Activated T-cell treated with anti-CD3 and anti-CD28 coated beads for 4 hours (primary cell): ENCODE results near the gene PSME1.

Source experiments
- DNase-seq: peaks from one replicate; pipeline ENCODE4 v3.0.0-alpha.2; 2020

Gene PSME1

DNA sequence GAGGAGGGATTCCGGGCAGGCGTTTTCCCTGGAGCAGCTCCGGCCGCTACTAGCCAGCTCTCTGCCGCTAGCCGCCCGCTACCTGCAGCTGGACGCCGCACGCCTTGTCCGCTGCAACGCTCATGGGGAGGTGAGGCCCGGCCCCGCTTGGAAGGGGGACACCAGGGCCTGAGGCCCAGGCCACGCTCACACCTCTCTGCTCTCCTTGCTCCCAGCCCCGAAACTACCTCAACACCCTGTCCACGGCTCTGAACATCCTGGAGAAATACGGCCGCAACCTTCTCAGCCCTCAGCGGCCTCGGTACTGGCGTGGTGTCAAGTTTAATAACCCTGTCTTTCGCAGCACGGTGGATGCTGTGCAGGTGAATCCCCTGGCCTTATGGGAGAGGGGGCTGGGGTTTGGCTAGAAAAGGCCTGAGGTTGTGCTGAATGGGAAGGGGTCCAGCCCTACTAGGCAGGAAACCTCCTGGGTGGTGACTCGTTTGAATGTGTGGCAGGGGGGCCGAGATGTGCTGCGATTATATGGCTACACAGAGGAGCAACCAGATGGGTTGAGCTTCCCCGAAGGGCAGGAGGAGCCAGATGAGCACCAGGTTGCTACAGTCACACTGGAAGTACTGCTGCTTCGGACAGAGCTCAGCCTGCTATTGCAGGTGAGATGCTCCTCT is 11.9 kb downstream of the PSME1 start:
- no peak for DNase-seq

DNA sequence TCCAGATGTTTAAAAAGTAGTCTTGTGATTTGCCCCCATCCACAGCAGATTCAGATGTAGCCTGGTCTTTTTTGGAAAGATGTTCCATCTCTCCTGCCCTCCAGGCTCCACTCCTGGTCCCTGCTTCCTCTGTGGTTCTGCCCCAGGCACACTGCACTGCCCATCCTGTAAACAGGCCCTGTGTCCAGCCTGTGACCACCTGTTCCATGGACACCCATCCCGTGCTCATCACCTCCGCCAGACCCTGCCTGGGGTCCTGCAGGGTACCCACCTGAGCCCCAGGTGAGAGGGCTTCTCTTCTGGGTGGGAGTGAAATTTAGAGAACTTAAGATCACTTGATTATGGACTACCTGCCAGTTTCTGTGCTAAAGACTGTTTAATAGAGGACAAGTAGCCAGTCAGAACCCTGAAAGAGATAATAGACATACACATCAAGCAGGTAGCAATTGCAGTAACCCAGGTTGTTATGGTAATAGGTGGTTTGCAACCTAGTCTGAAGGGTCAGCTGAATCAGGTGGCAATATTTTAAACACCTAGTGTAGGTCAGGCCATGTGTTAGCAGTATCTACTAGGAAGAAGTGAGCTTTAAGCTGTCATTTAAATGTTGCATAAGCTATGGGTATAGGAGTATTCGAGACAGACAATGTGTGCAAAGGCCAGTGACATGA is 13.4 kb downstream of the PSME1 start:
- DNase-seq: no peak

DNA sequence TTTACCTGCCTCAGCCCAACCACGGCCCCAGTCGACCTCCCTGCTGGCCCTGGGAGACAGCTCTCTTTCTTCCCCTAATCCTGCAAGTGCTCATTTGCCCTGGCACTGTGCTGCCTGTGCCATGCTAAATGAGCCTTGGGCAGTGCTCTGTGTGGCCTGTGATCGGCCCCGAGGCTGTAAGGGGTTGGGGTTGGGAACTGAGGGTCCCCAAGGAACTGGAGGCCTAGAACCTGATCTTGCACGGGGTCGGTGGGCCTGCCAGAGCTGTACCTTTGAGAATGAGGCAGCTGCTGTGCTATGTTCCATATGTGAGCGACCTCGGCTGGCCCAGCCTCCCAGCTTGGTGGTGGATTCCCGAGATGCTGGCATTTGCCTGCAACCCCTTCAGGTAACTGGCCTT is 14.1 kb downstream of the PSME1 start:
- no peak for DNase-seq

DNA sequence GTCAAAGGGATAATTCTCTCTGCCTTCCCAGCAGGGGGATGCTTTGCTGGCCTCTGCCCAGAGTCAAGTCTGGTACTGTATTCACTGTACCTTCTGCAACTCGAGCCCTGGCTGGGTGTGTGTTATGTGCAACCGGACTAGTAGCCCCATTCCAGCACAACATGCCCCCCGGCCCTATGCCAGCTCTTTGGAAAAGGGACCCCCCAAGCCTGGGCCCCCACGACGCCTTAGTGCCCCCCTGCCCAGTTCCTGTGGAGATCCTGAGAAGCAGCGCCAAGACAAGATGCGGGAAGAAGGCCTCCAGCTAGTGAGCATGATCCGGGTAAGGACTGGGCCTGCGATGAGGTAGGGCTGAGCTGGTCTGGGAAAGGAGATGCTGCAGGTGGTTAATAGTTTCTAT is 14.6 kb downstream of the PSME1 start:
- no peak for DNase-seq

DNA sequence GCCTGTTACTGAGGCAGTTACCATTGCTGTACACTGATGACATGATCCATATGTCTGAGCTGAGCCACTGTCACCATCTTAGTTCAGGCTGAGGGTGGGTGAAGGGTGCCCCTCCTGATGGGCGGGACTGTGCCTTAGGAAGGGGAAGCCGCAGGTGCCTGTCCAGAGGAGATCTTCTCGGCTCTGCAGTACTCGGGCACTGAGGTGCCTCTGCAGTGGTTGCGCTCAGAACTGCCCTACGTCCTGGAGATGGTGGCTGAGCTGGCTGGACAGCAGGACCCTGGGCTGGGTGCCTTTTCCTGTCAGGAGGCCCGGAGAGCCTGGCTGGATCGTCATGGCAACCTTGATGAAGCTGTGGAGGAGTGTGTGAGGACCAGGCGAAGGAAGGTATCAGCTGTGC is 15.0 kb downstream of the PSME1 start:
- DNase-seq: no peak

DNA sequence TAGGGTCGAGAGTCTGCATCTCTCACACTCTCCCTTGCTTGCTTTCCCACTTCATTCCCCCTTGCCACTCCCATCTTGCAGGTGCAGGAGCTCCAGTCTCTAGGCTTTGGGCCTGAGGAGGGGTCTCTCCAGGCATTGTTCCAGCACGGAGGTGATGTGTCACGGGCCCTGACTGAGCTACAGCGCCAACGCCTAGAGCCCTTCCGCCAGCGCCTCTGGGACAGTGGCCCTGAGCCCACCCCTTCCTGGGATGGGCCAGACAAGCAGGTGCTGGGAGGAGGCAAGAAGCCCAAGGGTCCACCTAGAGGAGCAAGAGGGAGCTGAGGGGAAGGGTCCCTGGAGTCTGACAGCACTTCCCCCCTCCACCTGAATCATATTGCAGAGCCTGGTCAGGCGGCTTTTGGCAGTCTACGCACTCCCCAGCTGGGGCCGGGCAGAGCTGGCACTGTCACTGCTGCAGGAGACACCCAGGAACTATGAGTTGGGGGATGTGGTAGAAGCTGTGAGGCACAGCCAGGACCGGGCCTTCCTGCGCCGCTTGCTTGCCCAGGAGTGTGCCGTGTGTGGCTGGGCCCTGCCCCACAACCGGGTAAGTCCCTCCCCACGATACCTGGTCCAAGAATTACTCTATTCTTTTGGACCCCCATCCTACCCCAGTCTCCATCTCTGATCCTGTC is 15.5 kb downstream of the PSME1 start:
- no peak for DNase-seq

DNA sequence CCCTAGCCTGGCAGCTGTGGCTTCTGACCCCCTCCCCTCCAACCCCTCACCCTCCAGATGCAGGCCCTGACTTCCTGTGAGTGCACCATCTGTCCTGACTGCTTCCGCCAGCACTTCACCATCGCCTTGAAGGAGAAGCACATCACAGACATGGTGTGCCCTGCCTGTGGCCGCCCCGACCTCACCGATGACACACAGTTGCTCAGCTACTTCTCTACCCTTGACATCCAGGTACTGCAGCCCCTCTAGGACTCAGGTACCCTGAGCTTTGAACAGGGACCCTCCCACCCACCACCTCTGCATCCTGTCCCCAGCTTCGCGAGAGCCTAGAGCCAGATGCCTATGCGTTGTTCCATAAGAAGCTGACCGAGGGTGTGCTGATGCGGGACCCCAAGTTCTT is 19.1 kb downstream of the PSME1 start:
- no peak for DNase-seq

DNA sequence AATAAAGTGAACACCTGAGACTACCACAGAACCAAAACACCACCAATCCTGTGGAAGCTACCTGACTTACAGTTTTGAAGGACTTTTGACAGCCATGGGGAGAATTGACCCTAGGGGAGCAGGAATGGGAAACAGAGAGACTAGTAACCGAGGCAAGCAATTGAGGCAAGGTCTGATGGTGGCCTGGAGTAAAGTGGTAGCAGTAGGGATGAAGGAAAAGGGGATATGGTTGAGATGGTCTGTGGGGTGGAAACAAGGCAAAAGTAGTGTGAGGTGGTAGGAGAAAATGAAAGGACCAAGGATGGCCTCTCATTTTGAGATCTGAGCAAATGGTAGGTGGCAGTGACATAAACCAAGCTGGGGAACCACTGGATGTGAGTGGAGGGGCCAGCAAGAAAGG is 20.8 kb downstream of the PSME1 start:
- no peak for DNase-seq

DNA sequence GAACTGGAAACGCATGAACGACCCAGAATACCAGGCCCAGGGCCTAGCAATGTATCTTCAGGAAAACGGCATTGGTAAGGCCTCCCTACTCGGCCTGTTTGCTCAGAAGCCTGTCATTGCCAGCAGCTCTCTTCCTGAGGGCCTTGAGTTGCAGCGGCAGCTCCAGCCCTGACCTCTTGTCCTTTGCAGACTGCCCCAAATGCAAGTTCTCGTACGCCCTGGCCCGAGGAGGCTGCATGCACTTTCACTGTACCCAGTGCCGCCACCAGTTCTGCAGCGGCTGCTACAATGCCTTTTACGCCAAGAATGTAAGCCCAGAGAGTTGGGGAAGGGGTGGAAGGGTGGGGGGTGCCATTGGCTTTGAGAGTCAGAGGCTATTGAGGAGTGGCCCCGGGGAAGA is 21.3 kb downstream of the PSME1 start:
- no peak for DNase-seq

DNA sequence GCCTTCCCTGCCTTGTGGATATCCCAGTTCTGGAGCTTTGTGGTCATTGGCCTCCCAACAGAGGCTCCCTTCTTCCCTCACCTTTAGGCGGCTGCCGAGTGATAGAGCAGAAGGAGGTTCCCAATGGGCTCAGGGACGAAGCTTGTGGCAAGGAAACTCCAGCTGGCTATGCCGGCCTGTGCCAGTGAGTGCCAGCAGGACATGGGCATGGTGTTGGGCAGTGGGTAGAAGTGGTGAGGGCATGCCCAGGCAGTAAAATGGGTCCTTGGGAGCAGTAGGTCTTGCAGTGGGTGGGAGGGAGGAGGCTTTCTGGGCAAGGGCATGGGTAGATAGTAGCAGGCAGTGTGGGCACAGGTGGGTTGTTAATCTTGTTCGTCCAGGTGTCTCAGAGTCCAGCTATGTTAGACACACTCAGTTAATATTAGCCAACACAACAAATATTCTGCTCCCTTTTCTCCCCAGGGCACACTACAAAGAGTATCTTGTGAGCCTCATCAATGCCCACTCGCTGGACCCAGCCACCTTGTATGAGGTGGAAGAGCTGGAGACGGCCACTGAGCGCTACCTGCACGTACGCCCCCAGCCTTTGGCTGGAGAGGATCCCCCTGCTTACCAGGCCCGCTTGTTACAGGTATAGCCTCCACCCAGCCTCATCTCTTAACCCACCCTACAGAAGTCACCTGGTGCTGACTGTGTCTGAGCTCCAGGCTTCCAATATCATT is 23.9 kb downstream of the PSME1 start:
- no peak for DNase-seq

DNA sequence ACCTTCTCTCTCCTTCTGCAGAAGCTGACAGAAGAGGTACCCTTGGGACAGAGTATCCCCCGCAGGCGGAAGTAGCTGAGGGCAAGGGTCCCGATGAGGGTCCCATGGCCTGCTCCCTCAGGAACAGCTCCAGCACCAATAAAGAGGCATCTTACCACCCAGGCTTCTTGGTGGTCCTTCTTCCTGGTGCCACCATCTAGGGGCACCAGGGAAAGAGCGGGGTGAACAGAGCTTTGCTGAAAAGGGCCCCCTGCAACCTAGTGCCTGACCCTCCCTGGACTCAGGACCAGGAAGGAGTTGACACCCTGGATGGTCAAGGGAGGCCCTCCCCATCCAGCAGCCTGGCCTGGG is 24.5 kb downstream of the PSME1 start:
- no peak for DNase-seq

DNA sequence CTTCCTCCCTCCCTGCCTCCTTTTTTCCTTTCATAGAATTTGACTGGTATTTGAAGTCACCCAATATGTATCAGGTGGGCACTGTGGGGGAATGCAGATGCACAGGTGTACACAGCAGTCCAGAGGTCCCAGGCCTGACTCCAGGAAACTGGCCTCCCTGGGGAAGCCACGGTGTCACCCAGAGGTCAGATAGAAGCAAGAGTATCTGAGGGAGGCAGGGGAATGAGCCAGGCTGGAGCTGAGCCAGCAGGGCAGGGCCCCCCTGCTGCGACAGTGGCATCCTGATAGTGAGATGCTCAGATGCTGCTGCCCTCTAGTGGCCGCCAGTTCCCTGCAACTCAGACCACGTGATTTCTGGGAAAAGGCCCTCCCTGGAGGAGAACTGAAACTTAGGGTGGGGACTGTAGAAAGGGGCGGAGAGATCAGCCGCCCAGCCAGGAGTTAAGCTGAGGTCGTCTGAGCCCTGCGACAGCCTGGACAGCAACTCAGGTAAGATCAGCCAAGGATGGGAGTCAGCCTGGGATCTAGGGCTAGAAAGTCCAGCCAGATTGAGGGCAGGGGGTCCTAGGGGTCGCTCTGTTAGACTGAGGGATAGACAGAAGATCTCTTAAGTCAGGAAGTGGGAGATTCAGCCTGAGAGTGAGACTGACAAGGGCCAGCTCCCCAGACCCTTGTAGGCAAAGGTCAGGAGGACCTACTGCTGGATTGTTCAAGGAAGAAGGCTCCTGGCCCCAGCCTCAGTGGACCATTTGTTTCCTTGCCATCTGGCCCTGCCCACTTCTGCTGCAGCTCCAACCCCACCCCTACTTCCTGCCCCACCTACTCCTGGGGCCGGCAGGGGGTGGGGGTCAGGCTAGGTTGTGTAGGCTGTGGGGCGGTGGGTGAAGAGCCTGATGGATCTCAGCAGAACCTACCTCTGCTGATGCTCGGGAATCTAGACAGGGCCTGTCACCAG is 25.1 kb downstream of the PSME1 start, which contains the start of gene IRF9:
Gene IRF9, plus strand, starts transcription at position 416 of the 955 bp plus-strand sequence. CDS start 880 bp downstream, outside the sequence.
- DNase-seq: peak; percentile 100

DNA sequence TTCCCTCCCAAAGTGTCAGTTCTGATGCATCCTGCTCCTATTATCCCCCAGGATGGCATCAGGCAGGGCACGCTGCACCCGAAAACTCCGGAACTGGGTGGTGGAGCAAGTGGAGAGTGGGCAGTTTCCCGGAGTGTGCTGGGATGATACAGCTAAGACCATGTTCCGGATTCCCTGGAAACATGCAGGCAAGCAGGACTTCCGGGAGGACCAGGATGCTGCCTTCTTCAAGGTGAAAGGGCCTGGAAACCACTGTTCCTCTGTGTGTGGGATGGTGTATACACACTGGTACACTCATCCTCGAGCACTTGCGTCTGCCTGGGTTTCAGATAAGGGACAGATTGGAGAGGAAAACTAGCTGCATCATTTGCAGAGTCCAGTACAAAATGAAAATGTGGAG is 26.1 kb downstream of the PSME1 start:
- no peak for DNase-seq

DNA sequence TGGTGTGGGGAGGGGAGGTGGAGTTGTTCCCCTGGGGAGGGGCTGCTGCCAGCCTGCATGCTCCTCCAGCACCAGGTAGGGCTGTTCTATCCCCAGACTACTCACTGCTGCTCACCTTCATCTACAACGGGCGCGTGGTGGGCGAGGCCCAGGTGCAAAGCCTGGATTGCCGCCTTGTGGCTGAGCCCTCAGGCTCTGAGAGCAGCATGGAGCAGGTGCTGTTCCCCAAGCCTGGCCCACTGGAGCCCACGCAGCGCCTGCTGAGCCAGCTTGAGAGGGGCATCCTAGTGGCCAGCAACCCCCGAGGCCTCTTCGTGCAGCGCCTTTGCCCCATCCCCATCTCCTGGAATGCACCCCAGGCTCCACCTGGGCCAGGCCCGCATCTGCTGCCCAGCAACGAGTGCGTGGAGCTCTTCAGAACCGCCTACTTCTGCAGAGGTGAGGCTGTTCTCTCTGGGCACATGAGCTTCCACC is 28.6 kb downstream of the PSME1 start:
- DNase-seq: no peak

DNA sequence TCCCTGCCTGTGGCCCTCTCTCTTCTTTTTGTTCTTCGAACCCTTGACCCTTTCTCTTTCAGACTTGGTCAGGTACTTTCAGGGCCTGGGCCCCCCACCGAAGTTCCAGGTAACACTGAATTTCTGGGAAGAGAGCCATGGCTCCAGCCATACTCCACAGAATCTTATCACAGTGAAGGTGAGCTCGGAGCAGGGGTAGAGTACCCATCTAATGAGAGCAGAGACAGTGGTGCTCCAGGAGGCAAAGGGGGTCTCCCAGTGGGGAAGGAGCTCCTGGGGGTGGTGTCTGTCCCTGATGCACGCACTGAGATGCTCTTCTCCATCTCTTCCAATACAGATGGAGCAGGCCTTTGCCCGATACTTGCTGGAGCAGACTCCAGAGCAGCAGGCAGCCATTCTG is 29.8 kb downstream of the PSME1 start:
- DNase-seq: no peak

DNA sequence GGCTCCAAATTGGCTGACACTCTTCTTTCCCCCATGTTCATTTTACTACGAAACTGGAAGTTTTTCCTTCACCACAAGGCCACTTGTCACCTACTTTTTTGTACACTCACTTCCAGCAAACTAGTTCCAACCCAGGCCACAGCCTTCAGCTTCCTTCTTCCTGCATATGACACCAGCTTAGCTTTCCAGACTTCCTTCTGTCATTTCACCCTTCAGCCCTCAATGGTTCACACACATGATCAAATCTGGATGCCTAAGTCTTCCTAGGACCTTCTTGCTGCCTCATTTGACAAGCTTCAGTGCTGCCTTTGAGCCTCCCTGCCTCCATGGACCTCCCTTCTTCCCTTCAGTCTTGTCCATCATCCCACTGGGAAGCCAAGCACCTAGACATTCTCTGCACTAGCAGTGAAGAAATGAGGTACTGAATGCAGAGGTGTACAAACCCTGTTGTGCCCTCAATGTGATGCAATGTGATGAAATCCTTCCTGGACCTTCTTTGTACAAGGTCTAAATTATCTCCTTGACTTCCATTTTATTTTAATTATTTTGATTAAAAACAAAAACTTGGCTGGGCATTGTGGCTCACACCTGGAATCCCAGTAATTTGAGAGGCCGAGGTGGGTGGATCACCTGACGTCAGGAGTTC is 31.6 kb downstream of the PSME1 start:
- DNase-seq: no peak

DNA sequence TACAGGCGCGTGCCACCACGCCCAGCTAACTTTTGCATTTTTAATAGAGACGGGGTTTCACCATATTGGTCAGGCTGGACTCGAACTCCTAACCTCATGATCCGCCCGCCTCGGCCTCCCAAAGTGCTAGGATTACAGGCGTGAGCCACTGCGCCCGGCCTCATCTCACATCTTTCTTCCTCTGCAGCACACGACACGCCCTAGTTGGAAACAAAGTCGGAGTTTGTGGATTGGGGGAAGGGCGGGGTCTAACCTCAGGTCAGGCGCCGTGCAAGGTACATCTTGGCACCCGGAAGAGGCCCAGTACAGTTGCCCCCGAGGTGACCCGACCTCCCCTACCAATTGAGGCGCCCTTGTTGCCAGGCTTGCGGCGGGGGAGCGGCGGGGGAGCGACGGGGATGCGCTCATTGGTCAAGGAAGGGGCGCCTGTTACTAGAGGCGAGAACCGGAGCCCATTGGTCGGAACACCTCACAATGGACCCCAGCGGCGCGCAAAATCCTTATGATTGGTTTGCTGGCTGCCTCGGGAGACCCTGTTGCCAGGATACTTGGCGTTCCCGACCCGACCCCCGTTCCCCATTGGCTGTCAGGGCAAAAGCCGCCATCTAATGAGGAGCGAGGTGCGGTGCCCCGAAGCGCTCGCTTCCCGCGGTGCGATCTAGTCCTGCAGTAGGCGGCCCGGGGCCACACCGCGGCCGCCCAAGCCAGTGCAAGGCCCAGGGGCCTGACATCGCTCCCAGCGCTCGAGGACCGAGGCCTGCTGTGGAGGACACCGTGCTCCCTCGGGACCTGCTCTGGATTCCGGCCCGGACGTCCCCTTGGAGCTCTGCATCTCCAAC is 35.6 kb downstream of the PSME1 start, which contains the start of gene REC8:
Gene REC8, plus strand, starts transcription at position 659 of the 839 bp plus-strand sequence. CDS start 473 bp downstream, outside the sequence.
- DNase-seq: peak; percentile 30

DNA sequence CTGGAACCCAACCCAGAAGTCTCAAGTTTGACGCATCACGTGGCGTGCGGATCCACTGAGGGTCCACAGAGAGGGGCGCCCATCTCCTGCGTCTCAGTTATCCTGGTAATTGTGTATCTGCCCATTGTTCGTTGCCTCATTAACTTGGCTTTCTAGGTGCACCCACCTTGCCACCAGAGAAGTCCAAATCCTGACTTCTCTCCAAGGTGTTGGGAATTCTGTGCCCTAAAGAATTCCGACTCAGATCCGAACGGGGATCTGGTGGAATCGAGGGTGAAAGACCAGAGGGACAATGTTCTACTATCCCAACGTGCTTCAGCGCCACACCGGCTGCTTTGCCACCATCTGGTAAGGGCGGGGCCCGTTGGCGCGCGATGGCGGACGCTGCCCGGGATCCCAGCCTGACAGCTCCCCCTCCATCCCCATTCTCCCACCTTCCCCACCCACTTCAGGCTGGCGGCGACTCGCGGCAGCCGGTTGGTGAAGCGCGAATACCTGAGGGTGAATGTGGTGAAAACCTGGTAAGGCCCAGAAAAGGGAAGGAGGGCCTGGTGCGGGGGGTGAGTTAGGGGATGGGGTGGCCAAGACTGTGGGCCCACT is 36.4 kb downstream of the PSME1 start:
- DNase-seq: no peak

DNA sequence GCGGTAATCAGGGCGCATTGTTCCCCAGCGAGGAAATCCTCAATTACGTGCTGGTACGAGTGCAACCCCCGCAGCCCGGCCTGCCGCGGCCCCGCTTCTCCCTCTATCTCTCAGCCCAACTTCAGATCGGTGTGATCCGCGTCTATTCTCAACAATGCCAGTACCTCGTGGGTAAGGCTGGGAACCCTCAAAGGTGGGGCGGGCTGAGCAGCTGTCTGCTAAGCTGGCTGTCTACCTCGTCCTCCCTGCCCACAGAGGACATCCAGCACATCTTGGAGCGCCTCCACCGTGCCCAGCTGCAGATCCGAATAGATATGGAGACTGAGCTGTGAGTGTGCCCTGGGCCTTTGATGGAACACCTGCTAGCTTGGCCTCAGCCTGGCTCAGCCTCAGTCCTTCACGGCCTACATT is 36.9 kb downstream of the PSME1 start:
- no peak for DNase-seq

DNA sequence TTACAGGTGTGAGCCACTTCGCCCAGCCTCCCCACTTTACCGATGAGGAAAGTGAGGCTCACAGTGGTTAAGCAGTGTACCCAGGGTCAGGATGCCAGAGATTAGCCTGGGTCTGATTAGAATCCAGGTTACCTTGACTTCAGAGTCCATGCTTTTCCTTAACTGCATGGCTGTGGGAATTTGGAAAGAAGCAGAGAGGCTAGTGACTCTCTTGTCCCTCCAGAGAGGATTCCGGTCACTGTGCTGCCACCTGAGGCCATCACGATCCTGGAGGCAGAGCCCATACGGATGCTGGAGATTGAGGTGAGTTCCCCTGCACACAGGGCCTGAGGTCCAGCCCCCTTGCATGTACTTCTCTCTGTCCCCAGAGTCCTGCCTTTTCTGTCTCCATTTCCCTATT is 40.6 kb downstream of the PSME1 start:
- no peak for DNase-seq
